Stimulated activated naive CD8-positive, alpha-beta T cell treated with anti-CD3 and anti-CD28 coated beads, Interleukin-15, Interleukin-2, amounts not matched to agents 100 ng/mL and 50 ng/mL, for 24 hours (primary cell): ENCODE data around the gene TEX51.
A peak's percentile ranks its signal among the peaks of the same experiment; 100 is the strongest.

ENCODE experiments used
- H3K27ac Mint-ChIP-seq: one replicate; pipeline ENCODE4 v1.8.0; 2021; ENCODE audit warnings: mild to moderate bottlenecking, mixed read lengths
- H3K27me3 Mint-ChIP-seq: one replicate; pipeline ENCODE4 v1.8.0; 2021; ENCODE audit warnings: mixed read lengths
- H3K36me3 Mint-ChIP-seq: one replicate; pipeline ENCODE4 v1.8.0; 2021; ENCODE audit warnings: low read depth, mixed read lengths
- H3K4me1 Mint-ChIP-seq: one replicate; pipeline ENCODE4 v1.8.0; 2021; ENCODE audit warnings: low read depth, mixed read lengths
- H3K4me3 Mint-ChIP-seq: one replicate; pipeline ENCODE4 v1.8.0; 2021; ENCODE audit warnings: mild to moderate bottlenecking, mixed read lengths
- H3K9me3 Mint-ChIP-seq: one replicate; pipeline ENCODE4 v1.8.0; 2021; ENCODE audit warnings: mixed read lengths

Gene TEX51

DNA sequence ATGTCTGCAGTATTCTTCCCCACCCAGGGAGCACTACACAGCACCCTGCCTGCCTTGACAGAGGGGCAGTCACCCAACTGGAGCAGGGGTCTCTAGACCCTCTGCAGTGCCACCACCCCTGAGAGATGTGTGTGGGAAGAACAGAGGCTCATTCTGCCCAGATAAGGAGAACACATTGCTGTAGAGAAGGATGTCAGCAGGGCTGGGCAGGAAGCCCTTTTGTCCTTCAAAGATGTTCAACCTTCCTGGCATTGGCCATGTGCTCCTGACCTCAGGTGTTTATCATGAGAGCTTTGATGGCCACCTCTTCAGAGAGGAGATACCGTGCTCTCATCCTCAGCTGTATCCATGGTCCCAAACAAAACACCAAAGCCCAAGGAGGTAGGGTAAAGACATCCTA is 4.6 kb upstream of the TEX51 start:
- H3K27me3 Mint-ChIP-seq: no peaks in the 10 kb centered on the region
- no peaks in the 10 kb centered on the region for H3K4me1 Mint-ChIP-seq
- H3K4me3 Mint-ChIP-seq: no peak overlapping the region
- H3K36me3 Mint-ChIP-seq: no peaks in the 10 kb centered on the region
- no peak overlapping the region for H3K27ac Mint-ChIP-seq
- H3K9me3 Mint-ChIP-seq: peaks cover 8% of the 10 kb centered on the region

GRCh38 chr2:126894585-126895182 is 4.0 kb upstream of the TEX51 start:
- Mint-ChIP-seq H3K27ac (no peak overlapping the region), H3K9me3 (peaks cover 8% of the 10 kb centered on the region), H3K4me1 (no peaks in the 10 kb centered on the region), H3K27me3 (no peaks in the 10 kb centered on the region), H3K4me3 (no peak overlapping the region), H3K36me3 (no peaks in the 10 kb centered on the region)

- H3K36me3 Mint-ChIP-seq: no peaks in the 10 kb centered on the region
- no peak overlapping the region for H3K27ac Mint-ChIP-seq
These were observed 3.4 kb upstream of the TEX51 start for GRCh38 chr2:126895336-126895735.

GRCh38 chr2:126896471-126896870 is 2.2 kb upstream of the TEX51 start:
- Mint-ChIP-seq H3K27me3 (peaks cover 3% of the 10 kb centered on the region), H3K36me3 (no peaks in the 10 kb centered on the region), H3K4me3 (no peak overlapping the region), H3K27ac (no peak overlapping the region), H3K4me1 (no peaks in the 10 kb centered on the region), H3K9me3 (peaks cover 8% of the 10 kb centered on the region)

More at GRCh38 chr2:126895336-126895735, 3.4 kb upstream of the TEX51 start:
- Mint-ChIP-seq H3K4me3 (no peak overlapping the region), H3K9me3 (peaks cover 8% of the 10 kb centered on the region), H3K27me3 (peaks cover under 1% of the 10 kb centered on the region), H3K4me1 (no peaks in the 10 kb centered on the region)

DNA sequence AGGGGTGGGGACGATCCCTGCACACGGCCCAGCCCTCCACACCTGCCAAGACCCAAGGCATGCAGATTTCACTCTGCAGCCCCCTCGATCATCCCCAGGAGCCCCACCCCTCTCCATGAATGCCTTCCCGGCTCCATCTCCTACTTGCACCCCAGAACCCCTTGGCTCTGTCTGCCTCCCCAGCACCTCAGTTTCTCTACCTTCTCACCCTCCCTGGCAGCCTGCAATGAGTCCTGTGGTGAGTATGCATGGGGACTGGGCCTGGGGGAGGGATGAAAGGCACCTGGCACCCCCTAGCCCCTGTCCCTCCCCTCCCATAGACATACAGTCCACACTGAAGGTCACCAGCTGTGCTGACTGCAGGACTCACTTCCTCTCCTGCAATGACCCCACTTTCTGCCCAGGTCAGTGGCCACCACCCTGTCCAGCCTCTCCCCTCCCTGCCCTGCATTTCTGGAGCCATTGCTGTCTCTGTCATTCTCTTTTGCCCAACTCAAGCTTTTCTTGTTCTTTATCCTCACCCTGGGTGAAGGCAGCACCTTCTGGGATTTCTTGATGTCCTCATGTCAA is 1.0 kb downstream of the TEX51 start:
- Mint-ChIP-seq H3K27ac (no peak overlapping the region), H3K4me3 (no peak overlapping the region), H3K9me3 (peaks cover 17% of the 10 kb centered on the region), H3K4me1 (no peaks in the 10 kb centered on the region), H3K27me3 (peaks cover 7% of the 10 kb centered on the region), H3K36me3 (no peaks in the 10 kb centered on the region)

DNA sequence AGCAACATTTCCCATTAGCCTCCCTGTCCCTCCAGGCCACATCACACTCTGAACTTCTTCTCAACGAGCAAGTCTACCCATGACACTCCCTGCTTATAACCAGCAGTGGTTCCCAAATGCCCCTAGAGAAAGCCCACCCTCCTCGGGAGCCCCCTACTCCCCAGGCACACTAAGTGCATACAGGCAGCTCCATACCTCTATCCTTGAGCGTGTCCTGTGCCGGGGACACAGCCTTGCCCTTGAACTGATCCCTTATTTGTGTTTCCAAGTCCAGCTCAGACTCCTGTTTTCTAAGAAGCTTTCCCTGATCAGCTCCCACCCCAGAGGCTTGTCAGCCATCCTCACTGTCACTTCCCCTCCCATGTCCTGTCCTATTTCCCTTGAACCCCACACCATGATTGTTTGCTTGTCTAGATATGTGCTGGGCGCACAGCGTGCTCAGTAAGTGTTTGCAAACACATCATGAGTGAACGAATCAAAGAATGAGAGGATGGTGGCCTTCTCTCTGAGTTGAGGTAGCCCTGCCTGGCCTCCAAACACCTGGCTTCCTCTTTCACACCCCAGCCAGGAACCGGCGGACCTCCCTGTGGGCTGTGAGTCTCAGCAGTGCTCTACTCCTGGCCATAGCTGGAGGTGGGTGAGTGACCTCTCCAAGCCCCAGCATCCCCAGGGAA is 2.1 kb downstream of the TEX51 start:
- peaks cover 7% of the 10 kb centered on the region for H3K27me3 Mint-ChIP-seq
- H3K36me3 Mint-ChIP-seq: no peaks in the 10 kb centered on the region
- H3K27ac Mint-ChIP-seq: no peak overlapping the region
- peaks cover 5% of the 10 kb centered on the region for H3K4me1 Mint-ChIP-seq
- peaks cover 17% of the 10 kb centered on the region for H3K9me3 Mint-ChIP-seq
- H3K4me3 Mint-ChIP-seq: no peak overlapping the region

DNA sequence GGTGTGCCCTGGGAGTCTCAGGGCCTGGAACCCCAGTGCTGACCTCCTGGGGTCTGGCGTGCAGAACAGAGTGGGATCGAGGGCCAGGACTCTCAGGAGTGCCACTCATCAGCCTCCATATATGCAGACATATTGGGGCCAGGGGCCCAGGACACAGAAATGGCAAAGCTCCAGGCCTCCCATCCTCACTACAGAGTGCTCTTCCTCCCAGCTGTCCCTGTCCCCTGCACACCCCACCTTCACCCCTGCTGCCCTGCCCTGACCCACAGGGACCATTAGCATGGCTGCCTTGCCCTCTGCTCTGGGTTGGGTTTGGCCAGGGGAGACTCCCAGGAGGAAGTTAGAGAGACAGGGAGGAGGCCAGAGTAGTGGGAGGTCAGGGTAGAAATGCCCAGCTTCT is 2.8 kb downstream of the TEX51 start:
- H3K9me3 Mint-ChIP-seq: peaks cover 17% of the 10 kb centered on the region

GRCh38 chr2:126902152-126902835 is 3.6 kb downstream of the TEX51 start:
- H3K4me1 Mint-ChIP-seq: peaks cover 15% of the 10 kb centered on the region
- H3K27ac Mint-ChIP-seq: no peak overlapping the region
- H3K4me3 Mint-ChIP-seq: no peak overlapping the region
- no peaks in the 10 kb centered on the region for H3K36me3 Mint-ChIP-seq
- H3K9me3 Mint-ChIP-seq: peaks cover 17% of the 10 kb centered on the region
- H3K27me3 Mint-ChIP-seq: peaks cover 7% of the 10 kb centered on the region

More for the DNA sequence above, 2.8 kb downstream of the TEX51 start:
- Mint-ChIP-seq H3K4me3 (no peak overlapping the region), H3K27ac (no peak overlapping the region), H3K27me3 (peaks cover 7% of the 10 kb centered on the region), H3K4me1 (peaks cover 11% of the 10 kb centered on the region), H3K36me3 (no peaks in the 10 kb centered on the region)

GRCh38 chr2:126902859-126903258 is 4.2 kb downstream of the TEX51 start:
- peaks cover 7% of the 10 kb centered on the region for H3K27me3 Mint-ChIP-seq
- H3K9me3 Mint-ChIP-seq: peaks cover 16% of the 10 kb centered on the region
- H3K4me1 Mint-ChIP-seq: peaks cover 20% of the 10 kb centered on the region
- H3K36me3 Mint-ChIP-seq: no peaks in the 10 kb centered on the region
- no peak overlapping the region for H3K4me3 Mint-ChIP-seq
- no peak overlapping the region for H3K27ac Mint-ChIP-seq

- peaks cover 10% of the 10 kb centered on the region for H3K9me3 Mint-ChIP-seq
- no peaks in the 10 kb centered on the region for H3K36me3 Mint-ChIP-seq
- H3K4me1 Mint-ChIP-seq: peaks cover 34% of the 10 kb centered on the region
- peak overlapping the region; percentile 42 for H3K27ac Mint-ChIP-seq
- no peak overlapping the region for H3K4me3 Mint-ChIP-seq
- peaks cover 4% of the 10 kb centered on the region for H3K27me3 Mint-ChIP-seq
These were observed 7.3 kb downstream of the TEX51 start for GRCh38 chr2:126905991-126906390.

DNA sequence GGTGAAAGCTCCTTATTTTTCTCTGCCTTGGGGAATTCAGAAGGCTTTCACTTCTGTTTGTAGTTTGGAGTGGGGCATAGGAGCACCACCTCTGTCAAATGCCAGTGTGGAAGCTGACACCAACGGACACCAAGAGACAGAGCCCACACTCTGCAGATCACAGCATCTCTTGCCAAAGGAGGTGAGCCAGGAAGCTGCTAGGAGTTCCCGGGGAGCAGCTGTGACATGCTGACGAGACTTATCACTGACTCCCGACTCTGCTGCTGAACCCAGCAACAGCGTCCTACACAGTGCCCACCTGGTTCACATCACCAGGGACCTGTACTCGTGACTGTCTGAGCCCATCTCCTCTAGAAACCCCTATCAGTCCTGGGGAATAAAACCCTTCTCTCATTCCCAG is 8.1 kb downstream of the TEX51 start:
- Mint-ChIP-seq H3K27ac (no peak overlapping the region), H3K27me3 (peaks cover 4% of the 10 kb centered on the region), H3K4me3 (no peak overlapping the region), H3K9me3 (peaks cover 10% of the 10 kb centered on the region), H3K4me1 (peaks cover 34% of the 10 kb centered on the region), H3K36me3 (no peaks in the 10 kb centered on the region)

DNA sequence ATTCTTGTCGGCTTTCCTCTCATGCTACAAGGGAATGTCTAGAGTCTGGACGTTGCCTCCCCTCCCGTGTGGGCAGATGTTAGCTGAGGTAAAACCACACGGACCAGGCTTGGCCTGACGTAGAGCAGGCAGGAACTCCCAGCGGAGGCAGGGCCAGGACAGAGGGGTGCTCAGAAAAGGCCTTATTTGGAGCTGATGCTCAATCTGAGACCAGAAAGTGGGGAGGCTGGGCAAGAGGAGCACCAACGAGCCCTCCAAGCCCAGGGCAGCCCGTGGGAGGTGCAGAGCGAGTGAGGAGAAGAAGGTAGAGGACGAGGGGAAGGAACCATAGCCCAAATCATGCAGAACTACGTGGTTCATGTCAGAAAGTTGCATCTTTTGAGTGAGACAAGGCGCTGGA is 9.0 kb downstream of the TEX51 start:
- H3K36me3 Mint-ChIP-seq: no peaks in the 10 kb centered on the region

GRCh38 chr2:126908721-126909177 is 10.1 kb downstream of the TEX51 start:
- Mint-ChIP-seq H3K9me3 (peaks cover 5% of the 10 kb centered on the region), H3K4me1 (peaks cover 34% of the 10 kb centered on the region), H3K4me3 (no peak overlapping the region), H3K27me3 (no peaks in the 10 kb centered on the region), H3K27ac (no peak overlapping the region), H3K36me3 (no peaks in the 10 kb centered on the region)

More for the DNA sequence above, 9.0 kb downstream of the TEX51 start:
- peaks cover 4% of the 10 kb centered on the region for H3K27me3 Mint-ChIP-seq
- H3K9me3 Mint-ChIP-seq: peaks cover 10% of the 10 kb centered on the region
- peak overlapping the region; percentile 3 for H3K27ac Mint-ChIP-seq
- H3K4me3 Mint-ChIP-seq: no peak overlapping the region
- peaks cover 34% of the 10 kb centered on the region for H3K4me1 Mint-ChIP-seq

DNA sequence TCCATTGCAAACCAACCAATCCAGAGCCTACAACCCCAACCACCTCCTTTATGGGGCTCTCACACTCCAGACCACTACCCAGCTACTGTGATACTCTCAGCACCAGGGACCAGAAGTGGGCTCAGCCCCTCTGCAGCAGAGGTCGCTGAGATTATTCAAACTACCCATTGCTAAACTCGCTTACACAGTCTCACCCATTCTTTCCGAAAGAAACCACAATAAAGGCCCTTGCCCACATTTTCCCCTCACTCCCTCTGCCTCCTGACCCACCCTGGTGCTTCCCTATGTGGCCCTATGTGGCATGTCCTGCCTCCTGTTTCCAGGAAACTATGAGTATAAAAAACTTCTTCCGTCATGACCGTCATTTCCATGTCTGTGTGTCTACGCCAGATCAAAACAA is 10.7 kb downstream of the TEX51 start:
- Mint-ChIP-seq H3K4me1 (peaks cover 34% of the 10 kb centered on the region), H3K27me3 (no peaks in the 10 kb centered on the region), H3K27ac (peak overlapping the region; percentile 21), H3K36me3 (no peaks in the 10 kb centered on the region), H3K4me3 (no peak overlapping the region), H3K9me3 (no peaks in the 10 kb centered on the region)

- H3K4me3 Mint-ChIP-seq: no peak overlapping the region
- no peaks in the 10 kb centered on the region for H3K9me3 Mint-ChIP-seq
- no peak overlapping the region for H3K27ac Mint-ChIP-seq
These were observed 11.1 kb downstream of the TEX51 start for GRCh38 chr2:126909781-126910180.

More at GRCh38 chr2:126909781-126910180, 11.1 kb downstream of the TEX51 start:
- Mint-ChIP-seq H3K4me1 (peaks cover 34% of the 10 kb centered on the region), H3K27me3 (no peaks in the 10 kb centered on the region), H3K36me3 (no peaks in the 10 kb centered on the region)
